Caco-2 (cell line): Measurements from ENCODE around the gene WBP11. TPM values are rescaled to one million over a fixed set of nuclear protein-coding genes. Genes with fewer than 3 reads are reported as not detected.

Experiments
- BruUV-seq: library from RNA; stranded (reverse); fragments of 400-500 nt; replicated peaks from 2 replicates; lab custom pipeline; 2021; lab: Mats Ljungman, UMichigan
- CTCF ChIA-PET: fragments of 300-600 bp; sonication (Branson Sonifier 250); formaldehyde crosslinking; loops from one replicate; lab custom pipeline; 2022; ENCODE audit warnings: antibody characterized with exemption; lab: Charles Lee
- POLR2A ChIA-PET: fragments of 300-600 bp; sonication (Branson Sonifier 250); formaldehyde crosslinking; loops from one replicate; lab custom pipeline; 2022; ENCODE audit warnings: antibody characterized with exemption; lab: Charles Lee
- DNase-seq, 2 experiments: peaks; one replicate each; pipeline versions ENCODE4 v3.0.0 to v3.0.0-alpha.2; 2020 to 2022
- H3K27me3 ChIP-seq: replicated peaks from 2 replicates; pipeline ENCODE4 v1.6.0; 2011; ENCODE audit warnings: low read length; ENCODE audit not compliant: control insufficient read depth, insufficient read depth
- H3K36me3 ChIP-seq: 2 replicates; pipeline ENCODE4 v1.5.1; 2011; ENCODE audit warnings: low read length; ENCODE audit not compliant: control insufficient read depth, insufficient read depth
- H3K4me1 ChIP-seq: fragments of 250-450 bp; sonication (Bioruptor Pico); 2 replicates; pipeline ENCODE4 v1.5.1; 2020; ENCODE audit warnings: mild to moderate bottlenecking
- H3K4me3 ChIP-seq: 2 replicates; pipeline ENCODE4 v1.5.1; 2011; ENCODE audit warnings: low read depth, mild to moderate bottlenecking, control low read depth, low read length
- H3K9me3 ChIP-seq: fragments of 250-450 bp; sonication (Bioruptor Pico); 2 replicates; pipeline ENCODE4 v1.5.1; 2020; ENCODE audit warnings: mild to moderate bottlenecking, moderate library complexity
- H3K27ac Mint-ChIP-seq: one replicate; pipeline ENCODE4 v1.8.0; 2022; ENCODE audit warnings: mixed read lengths; ENCODE audit not compliant: unreplicated experiment
- H3K27me3 Mint-ChIP-seq: one replicate; pipeline ENCODE4 v1.8.0; 2022; ENCODE audit warnings: mixed read lengths; ENCODE audit not compliant: insufficient read depth, unreplicated experiment
- H3K36me3 Mint-ChIP-seq: one replicate; pipeline ENCODE4 v1.8.0; 2022; ENCODE audit warnings: mild to moderate bottlenecking, mixed read lengths; ENCODE audit not compliant: insufficient read depth, unreplicated experiment
- H3K4me1 Mint-ChIP-seq: one replicate; pipeline ENCODE4 v1.8.0; 2022; ENCODE audit warnings: low read depth, mixed read lengths; ENCODE audit not compliant: unreplicated experiment
- H3K4me3 Mint-ChIP-seq: one replicate; pipeline ENCODE4 v1.8.0; 2022; ENCODE audit warnings: mild to moderate bottlenecking, moderate library complexity, mixed read lengths; ENCODE audit not compliant: unreplicated experiment
- H3K9me3 Mint-ChIP-seq: one replicate; pipeline ENCODE4 v1.8.0; 2022; ENCODE audit warnings: mixed read lengths; ENCODE audit not compliant: unreplicated experiment
- intact Hi-C: fragments of 100-400 bp; cut with micrococcal nuclease; formaldehyde crosslinking; loops from one replicate; pipeline ENCODE4 v1.10.0; 2022; ENCODE audit not compliant: unreplicated experiment
- total RNA-seq: library from RNA; stranded (reverse); gene quantifications from 2 replicates; pipeline ENCODE4 v1.2.3, GENCODE V29; 2022
- TF ChIP-seq, protein P1 (sequence below), 2 experiments: fragments of 200-600 bp in 1 of 2; IDR thresholded peaks; 1 replicate in 1 of 2; 2 replicates in 1 of 2; pipeline versions ENCODE4 v1.5.1 to v1.8.0; 2011 to 2022; ENCODE audit warnings: antibody characterized with exemption in 1 of 2, control low read depth in 1 of 2, inconsistent platforms in 1 of 2, low read depth in 1 of 2, low read length in 1 of 2, mild to moderate bottlenecking in 1 of 2, moderate library complexity in 1 of 2; ENCODE audit not compliant: insufficient read depth in 1 of 2, severe bottlenecking in 1 of 2, unreplicated experiment in 1 of 2

WBP11 gene
- total RNA-seq, 1 experiment from 2014 or later: 159 TPM

DNA sequence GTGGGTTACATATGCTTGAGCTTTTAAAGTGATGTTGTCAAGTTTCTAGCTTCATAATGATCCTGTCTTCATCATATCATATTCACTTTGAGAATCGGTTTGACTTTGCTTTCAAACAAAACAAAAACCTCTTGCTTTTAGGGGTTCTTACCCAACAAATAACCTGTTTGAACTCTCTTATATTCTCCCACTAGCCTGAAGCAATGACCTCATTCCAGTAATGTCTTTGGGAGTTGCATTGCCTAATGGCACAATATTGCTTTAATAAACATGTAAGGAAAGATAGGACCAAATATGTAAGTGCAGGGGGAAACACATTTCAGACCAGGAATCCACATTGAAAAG lies 27.7 kb downstream of the WBP11 start:
- H3K27me3 Mint-ChIP-seq: no peaks in the 10 kb centered on the region
- H3K27me3 ChIP-seq: no peaks in the 10 kb centered on the region
- no peak for DNase-seq
- TF ChIP-seq, protein P1, sequence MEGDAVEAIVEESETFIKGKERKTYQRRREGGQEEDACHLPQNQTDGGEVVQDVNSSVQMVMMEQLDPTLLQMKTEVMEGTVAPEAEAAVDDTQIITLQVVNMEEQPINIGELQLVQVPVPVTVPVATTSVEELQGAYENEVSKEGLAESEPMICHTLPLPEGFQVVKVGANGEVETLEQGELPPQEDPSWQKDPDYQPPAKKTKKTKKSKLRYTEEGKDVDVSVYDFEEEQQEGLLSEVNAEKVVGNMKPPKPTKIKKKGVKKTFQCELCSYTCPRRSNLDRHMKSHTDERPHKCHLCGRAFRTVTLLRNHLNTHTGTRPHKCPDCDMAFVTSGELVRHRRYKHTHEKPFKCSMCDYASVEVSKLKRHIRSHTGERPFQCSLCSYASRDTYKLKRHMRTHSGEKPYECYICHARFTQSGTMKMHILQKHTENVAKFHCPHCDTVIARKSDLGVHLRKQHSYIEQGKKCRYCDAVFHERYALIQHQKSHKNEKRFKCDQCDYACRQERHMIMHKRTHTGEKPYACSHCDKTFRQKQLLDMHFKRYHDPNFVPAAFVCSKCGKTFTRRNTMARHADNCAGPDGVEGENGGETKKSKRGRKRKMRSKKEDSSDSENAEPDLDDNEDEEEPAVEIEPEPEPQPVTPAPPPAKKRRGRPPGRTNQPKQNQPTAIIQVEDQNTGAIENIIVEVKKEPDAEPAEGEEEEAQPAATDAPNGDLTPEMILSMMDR (IDR thresholded peaks at IDR 0.05; ENCODE audit: insufficient read depth in 1 of 2, low read depth in 1 of 2, low read length in 1 of 2, severe bottlenecking in 1 of 2, unreplicated experiment in 1 of 2): no peak
- H3K4me1 ChIP-seq: peaks cover 30% of the 10 kb centered on the region
- peak overlapping the region; percentile 93 for H3K4me3 Mint-ChIP-seq
- H3K9me3 Mint-ChIP-seq: no peaks in the 10 kb centered on the region
- H3K4me1 Mint-ChIP-seq: peaks cover 46% of the 10 kb centered on the region
- H3K9me3 ChIP-seq: peaks cover 3% of the 10 kb centered on the region
- H3K36me3 Mint-ChIP-seq: peaks cover 46% of the 10 kb centered on the region
- intact Hi-C loops: loop anchor here (2.0 to 5.0 kb wide), 2 partner anchors 67 to 263 kb away; partner anchors contain the start of gene ART4
- CTCF ChIA-PET: interaction anchor here (1.2 to 1.4 kb wide), 2 partner anchors 35 to 261 kb away, joined by 3 to 4 read pairs; no protein-coding TSS in a partner anchor
- H3K27ac Mint-ChIP-seq: peak overlapping the region; percentile 97
- POLR2A ChIA-PET: interaction anchor here (1.7 to 2.8 kb wide), 2 partner anchors 24 to 27 kb away, joined by 8 to 24 read pairs; partner anchors contain the start of genes C12orf60 and WBP11
- peak overlapping the region; percentile 67 for H3K4me3 ChIP-seq
- H3K36me3 ChIP-seq: no peaks in the 10 kb centered on the region
- no TSS peak for BruUV-seq

GRCh38 chr12:14774906-14775635 lies 28.2 kb downstream of the WBP11 start:
- Histone ChIP-seq H3K4me3 (peak overlapping the region; percentile 67), H3K4me1 (peaks cover 30% of the 10 kb centered on the region), H3K27me3 (no peaks in the 10 kb centered on the region), H3K36me3 (no peaks in the 10 kb centered on the region), H3K9me3 (peaks cover 3% of the 10 kb centered on the region)
- peak overlapping the region; percentile 97 for H3K27ac Mint-ChIP-seq
- DNase-seq: peak; percentile 59 to 61
- ChIA-PET CTCF (interaction anchor here (1.2 kb wide), 1 partner anchor 35 kb away, joined by 4 read pairs; no protein-coding TSS in a partner anchor), POLR2A (interaction anchor here (1.7 to 2.8 kb wide), 2 partner anchors 25 to 28 kb away, joined by 8 to 24 read pairs; partner anchors contain the start of genes C12orf60 and WBP11)
- BruUV-seq: no TSS peak
- intact Hi-C loops: loop anchor here (2.0 to 5.0 kb wide), 2 partner anchors 68 to 263 kb away; partner anchors contain the start of gene ART4
- H3K27me3 Mint-ChIP-seq: no peaks in the 10 kb centered on the region
- no peaks in the 10 kb centered on the region for H3K9me3 Mint-ChIP-seq
- TF ChIP-seq, protein P1 (IDR thresholded peaks at IDR 0.05; ENCODE audit: insufficient read depth in 1 of 2, low read depth in 1 of 2, low read length in 1 of 2, severe bottlenecking in 1 of 2, unreplicated experiment in 1 of 2): no peak
- peaks cover 46% of the 10 kb centered on the region for H3K4me1 Mint-ChIP-seq
- H3K4me3 Mint-ChIP-seq: peak overlapping the region; percentile 93
- peaks cover 52% of the 10 kb centered on the region for H3K36me3 Mint-ChIP-seq

- peaks cover 34% of the 10 kb centered on the region for H3K4me1 ChIP-seq
- no peaks in the 10 kb centered on the region for H3K36me3 ChIP-seq
- TF ChIP-seq, protein P1 (IDR thresholded peaks at IDR 0.05; ENCODE audit: insufficient read depth in 1 of 2, low read depth in 1 of 2, low read length in 1 of 2, severe bottlenecking in 1 of 2, unreplicated experiment in 1 of 2): no peak
- peak overlapping the region; percentile 67 for H3K4me3 ChIP-seq
- H3K27me3 ChIP-seq: no peaks in the 10 kb centered on the region
- H3K27me3 Mint-ChIP-seq: no peaks in the 10 kb centered on the region
- peak overlapping the region; percentile 97 for H3K27ac Mint-ChIP-seq
- TSS peak; percentile 78 for BruUV-seq
- peak overlapping the region; percentile 93 for H3K4me3 Mint-ChIP-seq
- intact Hi-C loops: loop anchor here (2.0 kb wide), 1 partner anchor 69 kb away; the partner anchor contains the start of gene ART4
- peaks cover 46% of the 10 kb centered on the region for H3K4me1 Mint-ChIP-seq
- H3K9me3 ChIP-seq: peaks cover 3% of the 10 kb centered on the region
- ChIA-PET POLR2A (interaction anchor here (1.7 to 2.8 kb wide), 2 partner anchors 26 to 29 kb away, joined by 8 to 24 read pairs; partner anchors contain the start of genes C12orf60 and WBP11), CTCF (interaction anchor here (0.6 kb wide), 1 partner anchor 318 kb away, joined by 3 read pairs; no protein-coding TSS in a partner anchor)
- H3K9me3 Mint-ChIP-seq: no peaks in the 10 kb centered on the region
- peak; percentile 96 to 98 for DNase-seq
- peaks cover 59% of the 10 kb centered on the region for H3K36me3 Mint-ChIP-seq
Observed at GRCh38 chr12:14774074-14774905, 29.0 kb downstream of the WBP11 start.
